GM21576 (cell line): ENCODE results near the gene NRG3.
"Not testable (repeated sequence)": the region's sequence is repeated elsewhere in the genome, so short reads cannot be mapped to it uniquely, and the experiment has no call there.

Experiments used
- ATAC-seq: cut with Tn5 transposase; IDR thresholded peaks from one replicate; pipeline ENCODE4 v1.9.1; 2021; ENCODE audit warnings: mild to moderate bottlenecking, moderate library complexity; ENCODE audit not compliant: unreplicated experiment

NRG3 gene

GRCh38 chr10:82267014-82267413, 392.0 kb downstream of the NRG3 start:
- ATAC-seq: no peak

DNA sequence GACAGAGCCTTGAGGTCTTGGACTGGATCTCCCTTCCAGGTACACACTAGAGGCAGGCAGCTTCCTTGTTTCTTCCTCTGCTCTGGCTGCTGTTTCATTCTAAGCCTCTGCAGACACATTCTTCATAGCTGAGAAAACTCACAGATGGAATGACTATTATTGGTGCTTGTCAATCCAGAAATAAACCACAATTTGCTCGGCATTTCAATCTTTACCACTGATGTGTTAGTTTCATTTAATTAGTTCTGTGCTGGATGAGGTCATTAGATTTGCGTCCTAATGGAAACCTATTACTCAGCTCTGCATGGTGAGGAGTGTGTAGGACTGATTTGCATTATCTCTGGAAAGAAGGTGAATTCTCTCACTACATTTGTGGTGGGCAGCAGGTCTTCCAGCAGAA, 392.5 kb downstream of the NRG3 start:
- no peak for ATAC-seq

- no peak for ATAC-seq
These were observed 393.0 kb downstream of the NRG3 start for GRCh38 chr10:82267960-82268359.

DNA sequence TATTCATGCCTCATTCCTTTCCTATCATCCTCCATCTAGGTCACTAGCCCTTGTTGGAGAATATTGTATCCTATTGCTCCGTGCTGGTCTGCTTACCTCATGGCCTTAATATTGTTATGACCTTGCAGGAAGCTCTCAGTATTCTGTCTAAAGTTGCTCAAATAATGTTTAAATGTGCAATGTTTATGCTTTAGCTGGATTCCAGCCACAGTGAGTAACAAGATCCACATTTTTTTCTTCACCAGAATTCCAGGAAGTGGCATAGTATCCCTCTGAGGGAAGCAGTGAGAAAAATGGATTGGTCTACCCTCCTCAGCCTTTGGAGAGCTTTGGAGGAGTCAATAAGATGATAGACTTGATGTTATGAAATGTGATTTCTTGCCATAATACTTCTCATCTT, 402.6 kb downstream of the NRG3 start:
- ATAC-seq: no peak

GRCh38 chr10:82278401-82279182, 403.6 kb downstream of the NRG3 start:
- no peak for ATAC-seq

DNA sequence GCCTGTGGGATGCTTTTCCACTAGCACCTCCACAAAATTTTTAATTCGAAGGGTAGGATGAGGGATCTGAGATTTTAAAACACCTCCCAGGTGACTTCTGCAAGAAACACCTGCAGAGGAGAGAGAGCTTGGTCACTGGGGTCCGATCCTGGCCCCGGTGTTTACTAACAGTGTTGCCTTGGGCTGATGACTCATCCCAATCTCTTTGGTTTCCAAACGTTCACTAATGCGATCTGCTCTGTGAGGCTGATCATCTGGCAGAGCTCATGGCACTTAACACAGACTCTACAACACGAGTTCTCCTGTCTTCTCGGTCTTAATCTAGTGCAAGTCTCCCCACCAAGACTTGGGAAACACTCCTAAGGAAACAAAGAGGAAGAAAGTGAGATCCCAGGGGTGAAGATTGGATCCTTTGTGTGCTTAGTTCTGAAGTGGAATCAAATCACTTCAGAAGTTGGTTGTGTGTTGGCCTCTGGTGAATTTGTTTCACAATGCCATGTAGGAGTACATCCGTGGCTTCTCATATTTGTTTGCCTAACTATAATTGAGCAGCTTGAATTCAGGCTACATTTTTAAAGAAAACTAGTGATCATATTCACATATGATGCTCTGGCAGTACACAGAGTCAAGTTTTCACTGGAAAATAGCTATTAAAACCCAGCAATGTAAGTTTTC, 407.9 kb downstream of the NRG3 start:
- no peak for ATAC-seq

DNA sequence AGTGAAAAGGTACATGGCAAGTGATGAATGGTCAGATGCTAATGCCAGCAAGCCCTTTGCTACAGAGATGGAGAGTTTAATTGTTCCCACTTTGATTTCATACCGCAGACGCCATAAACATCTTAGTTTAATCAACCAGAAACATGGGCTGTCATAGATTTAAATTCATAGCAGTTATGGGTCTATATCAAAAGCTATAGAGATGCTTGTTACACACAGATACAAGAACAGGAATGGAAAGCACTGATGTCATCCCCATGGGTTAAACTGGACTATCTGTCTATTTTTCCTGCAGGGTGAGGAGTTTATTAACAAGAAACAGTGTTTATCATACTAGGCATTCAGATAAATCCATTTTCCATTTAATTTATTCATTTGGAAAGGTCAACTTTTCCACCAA, 409.2 kb downstream of the NRG3 start:
- ATAC-seq: no peak

DNA sequence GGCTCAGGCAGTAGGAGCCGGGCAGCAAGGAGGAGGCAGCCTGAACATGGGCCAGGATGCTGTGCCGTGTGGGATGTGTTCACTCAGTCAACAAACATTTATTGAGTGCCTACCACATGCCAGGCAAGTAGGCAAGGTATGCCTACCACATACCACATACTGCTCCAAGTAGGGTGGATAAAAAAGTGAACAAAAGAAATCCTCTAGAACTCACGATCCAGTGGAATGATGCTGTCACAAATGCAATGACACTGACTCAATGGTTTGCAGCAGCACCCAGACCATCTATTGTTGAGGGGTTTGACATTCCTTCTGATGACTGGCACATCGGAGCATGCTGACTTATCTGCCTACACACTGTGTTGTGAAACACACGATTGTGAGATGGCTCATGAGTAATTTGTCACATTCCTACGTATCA, 413.5 kb downstream of the NRG3 start:
- ATAC-seq: no peak

DNA sequence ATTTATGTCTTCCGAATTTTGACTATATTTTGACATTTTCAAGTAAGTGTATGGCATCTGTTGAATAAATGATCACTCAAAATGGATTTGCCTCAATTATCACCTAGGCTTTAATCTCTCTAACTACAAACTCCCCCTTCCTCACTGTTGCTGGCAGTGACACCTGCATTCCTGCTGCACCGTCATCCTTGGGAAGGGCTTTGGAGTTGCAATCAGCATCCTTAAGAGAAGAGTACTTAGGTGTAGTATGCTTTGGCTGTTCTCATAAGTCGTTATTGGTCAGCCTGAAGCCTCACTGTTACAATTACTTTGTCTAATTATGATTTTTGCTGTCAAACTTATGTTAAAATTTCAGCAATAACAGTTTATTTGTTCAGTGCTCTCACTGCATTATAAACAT, 415.0 kb downstream of the NRG3 start:
- ATAC-seq: no peak

DNA sequence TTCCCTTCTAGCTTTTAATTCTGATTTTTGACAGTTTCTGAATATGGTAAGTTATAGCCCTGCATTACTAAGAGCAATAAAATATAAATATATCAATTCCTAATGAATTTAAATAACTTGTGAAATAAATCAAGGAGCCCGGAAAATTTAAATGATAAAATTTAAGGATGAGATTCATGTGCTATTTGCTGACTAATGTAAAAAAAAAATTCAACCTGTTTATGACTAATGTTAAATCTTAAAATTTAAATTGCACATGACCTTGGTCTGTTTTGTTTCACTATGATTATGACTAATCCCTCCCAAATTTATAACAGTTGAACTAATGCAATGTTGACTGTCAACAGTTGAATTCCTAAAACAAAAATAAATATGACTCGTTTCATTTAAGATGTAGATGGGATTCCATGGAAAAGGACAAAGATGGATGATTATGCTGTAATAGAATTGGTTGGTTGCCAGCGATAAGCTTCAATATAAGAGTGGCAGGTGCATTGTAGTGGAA, 419.9 kb downstream of the NRG3 start:
- no peak for ATAC-seq

- ATAC-seq: no peak
These were observed 433.6 kb downstream of the NRG3 start for GRCh38 chr10:82308641-82309040.

GRCh38 chr10:82310839-82311238, 435.8 kb downstream of the NRG3 start:
- no peak for ATAC-seq

- no peak for ATAC-seq
These were observed 438.4 kb downstream of the NRG3 start for GRCh38 chr10:82313401-82313800.

DNA sequence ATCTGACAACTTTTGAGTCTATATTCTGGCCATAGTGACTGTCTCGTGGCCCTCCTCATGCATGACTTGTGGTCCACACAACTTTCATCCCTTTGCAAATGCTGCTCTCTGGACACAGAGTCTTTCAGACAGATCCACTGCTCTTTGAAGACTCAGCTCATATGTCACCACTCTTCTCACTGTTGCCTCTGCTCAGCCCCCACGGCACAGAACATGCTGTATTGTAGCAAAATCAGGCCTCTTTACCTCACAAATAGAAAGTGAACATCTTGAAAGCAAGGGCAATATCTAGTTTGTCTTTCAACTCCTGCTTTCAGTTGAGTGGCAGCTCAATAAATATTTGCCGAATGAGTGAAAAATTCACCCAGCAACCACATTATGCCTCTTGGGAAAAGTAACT, 443.5 kb downstream of the NRG3 start:
- no peak for ATAC-seq

GRCh38 chr10:82319074-82319473, 444.1 kb downstream of the NRG3 start:
- ATAC-seq: no peak

- ATAC-seq: no peak
These were observed 444.6 kb downstream of the NRG3 start for GRCh38 chr10:82319562-82319961.

DNA sequence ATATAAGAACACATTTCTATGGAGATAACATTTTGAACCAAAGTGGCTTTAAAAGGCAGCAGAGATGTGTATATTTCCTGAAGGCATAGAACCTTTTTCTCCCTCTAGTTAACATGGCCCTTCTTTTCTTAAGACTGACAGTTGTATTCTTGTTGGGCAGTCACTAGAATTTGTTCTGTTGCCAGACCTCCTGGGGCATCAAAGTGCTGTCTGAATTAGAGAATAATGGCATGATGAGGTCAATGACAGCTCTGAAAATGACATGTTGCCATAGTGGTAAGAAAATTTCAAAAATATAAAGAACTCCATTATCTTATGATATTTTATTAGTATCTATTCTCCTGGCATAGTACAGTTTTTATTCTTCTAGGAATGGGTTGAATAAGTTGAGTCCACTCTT, 446.7 kb downstream of the NRG3 start:
- ATAC-seq: no peak

DNA sequence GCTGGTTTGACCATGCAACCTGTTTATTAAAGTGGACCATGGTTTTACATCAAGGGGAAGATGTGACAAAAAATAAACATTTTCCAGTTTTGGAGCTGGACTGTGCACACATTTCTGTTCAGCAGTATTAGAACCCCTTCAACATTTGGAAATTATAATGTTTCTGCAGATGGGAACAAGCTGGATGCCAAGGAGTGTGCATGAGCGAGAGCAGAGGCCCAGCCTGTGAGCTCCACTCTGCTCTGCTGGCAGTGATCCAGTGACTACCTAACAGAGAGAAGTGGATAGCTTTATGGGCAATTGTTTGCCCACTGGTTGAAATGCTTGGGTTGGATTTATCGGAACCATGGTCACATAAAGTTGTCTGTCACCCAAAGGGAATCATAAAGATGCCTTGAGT, 456.7 kb downstream of the NRG3 start:
- ATAC-seq: no peak

DNA sequence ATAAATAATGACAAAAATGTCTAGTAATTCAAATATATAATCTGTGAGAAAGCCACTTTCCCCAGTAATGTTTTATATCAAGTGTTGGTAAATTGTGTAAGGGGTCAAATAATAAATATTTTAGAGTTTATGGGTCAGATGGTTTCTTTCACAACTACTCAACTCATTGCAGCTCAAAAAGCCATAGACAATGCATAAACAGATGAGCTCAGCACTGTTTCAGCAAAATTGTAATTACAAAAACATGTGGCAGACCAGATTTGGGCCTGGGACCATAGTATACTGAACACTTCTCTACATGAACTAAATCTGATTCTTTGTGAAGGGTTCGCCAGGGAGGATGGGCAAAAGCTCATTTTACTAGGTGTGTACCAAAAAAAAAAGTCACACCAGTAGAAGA, 460.8 kb downstream of the NRG3 start:
- ATAC-seq: no peak

DNA sequence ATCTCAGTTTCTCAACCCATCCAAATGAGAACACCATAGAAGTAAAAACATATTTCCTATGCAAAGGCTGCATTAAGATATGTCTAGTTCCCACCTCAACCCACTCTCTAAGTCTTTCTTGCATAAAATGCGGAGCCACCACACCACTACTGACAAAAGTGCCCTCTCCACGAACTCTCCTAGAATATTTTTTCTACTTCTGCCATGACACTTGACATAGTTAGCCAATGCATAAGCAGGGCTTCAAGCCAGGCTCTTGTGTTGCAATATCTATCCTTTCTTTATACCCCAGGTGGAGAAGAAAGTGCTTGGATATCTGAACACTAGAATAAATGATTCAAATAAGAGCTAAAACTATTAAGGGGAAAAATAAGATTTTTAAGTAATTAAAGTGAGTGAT, 465.2 kb downstream of the NRG3 start:
- no peak for ATAC-seq

DNA sequence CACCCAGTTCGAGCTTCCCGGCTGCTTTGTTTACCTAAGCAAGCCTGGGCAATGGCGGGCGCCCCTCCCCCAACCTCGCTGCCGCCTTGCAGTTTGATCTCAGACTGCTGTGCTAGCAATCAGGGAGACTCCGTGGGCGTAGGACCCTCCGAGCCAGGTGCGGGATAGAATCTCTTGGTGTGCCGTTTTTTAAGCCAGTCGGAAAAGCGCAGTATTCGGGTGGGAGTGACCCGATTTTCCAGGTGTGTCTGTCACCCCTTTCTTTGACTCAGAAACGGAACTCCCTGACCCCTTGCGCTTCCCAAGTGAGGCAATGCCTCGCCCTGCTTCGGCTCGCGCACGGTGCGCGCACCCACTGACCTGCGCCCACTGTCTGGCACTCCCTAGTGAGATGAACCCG, 474.6 kb downstream of the NRG3 start:
- ATAC-seq: not testable (repeated sequence)

DNA sequence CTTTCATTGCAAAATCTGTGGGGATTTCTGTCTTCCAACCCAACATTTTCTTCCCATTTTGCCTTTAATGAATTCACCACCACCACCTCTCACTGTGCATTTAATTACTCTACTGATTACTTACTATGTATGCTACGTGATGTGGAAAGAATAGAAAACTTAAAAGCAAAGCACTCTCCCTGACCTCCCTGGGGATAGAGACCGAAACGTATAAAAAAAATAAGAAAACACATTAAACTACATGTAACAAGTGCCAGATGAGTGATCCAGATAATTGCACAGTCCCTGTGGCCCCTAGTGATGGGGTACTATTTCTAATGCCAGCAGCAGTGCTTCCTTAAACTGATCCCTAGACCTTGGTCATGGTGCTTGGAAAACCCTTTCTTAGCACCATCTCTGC, 478.4 kb downstream of the NRG3 start:
- ATAC-seq: no peak
